HL-60 (cell line): ENCODE data around the gene LOC128125822.

ENCODE experiments used
- DNase-seq, 2 experiments: peaks; one replicate each; pipeline ENCODE4 v3.0.0-alpha.2; 2010 to 2020; ENCODE audit warnings: low read depth in 1 of 2, low spot score in 1 of 2
- H3K27ac ChIP-seq: fragments of 250-450 bp; sonication (Bioruptor Pico); replicated peaks from 2 replicates; pipeline ENCODE4 v1.5.1; 2020; ENCODE audit warnings: mild to moderate bottlenecking, moderate library complexity
- H3K27me3 ChIP-seq: fragments of 250-450 bp; sonication (Bioruptor Pico); 2 replicates; pipeline ENCODE4 v1.5.1; 2021; ENCODE audit warnings: mild to moderate bottlenecking, moderate library complexity; ENCODE audit not compliant: insufficient read depth, poor library complexity, severe bottlenecking
- H3K4me3 ChIP-seq: replicated peaks from 2 replicates; pipeline ENCODE4 v1.5.1; 2011; ENCODE audit warnings: mild to moderate bottlenecking, control low read depth, low read length; ENCODE audit not compliant: insufficient read depth
- CTCF ChIP-seq: IDR thresholded peaks from one replicate; pipeline ENCODE4 v1.5.1; 2011; ENCODE audit warnings: low read length, control low read depth, inconsistent platforms; ENCODE audit not compliant: insufficient read depth
- GABPA ChIP-seq: IDR thresholded peaks from 2 replicates; pipeline ENCODE4 v1.6.1; 2012; ENCODE audit warnings: low read depth
- POLR2AphosphoS5 ChIP-seq: IDR thresholded peaks from 2 replicates; pipeline ENCODE4 v1.6.1; 2012; ENCODE audit warnings: low read depth
- REST ChIP-seq: IDR thresholded peaks from 2 replicates; pipeline ENCODE4 v1.6.1; 2012; ENCODE audit warnings: low read depth; ENCODE audit not compliant: insufficient replicate concordance
- SPI1 ChIP-seq: IDR thresholded peaks from 2 replicates; pipeline ENCODE4 v1.6.1; 2012; ENCODE audit warnings: low read depth, mild to moderate bottlenecking, borderline replicate concordance

LOC128125822 gene

GRCh38 chr6:63546697-63547096 lies 25.6 kb upstream of the LOC128125822 start:
- TF ChIP-seq GABPA (no peak), REST (no peak), CTCF (no peak), SPI1 (no peak), POLR2AphosphoS5 (no peak)
- peaks cover 4% of the 10 kb centered on the region for H3K27me3 ChIP-seq
- DNase-seq: no peak

GRCh38 chr6:63549076-63549475 lies 23.2 kb upstream of the LOC128125822 start:
- Histone ChIP-seq H3K27ac (no peak overlapping the region), H3K4me3 (no peak overlapping the region), H3K27me3 (no peaks in the 10 kb centered on the region)
- TF ChIP-seq REST: no peak
- TF ChIP-seq POLR2AphosphoS5: no peak
- no peak for TF ChIP-seq SPI1
- TF ChIP-seq GABPA: no peak
- TF ChIP-seq CTCF: no peak
- no peak for DNase-seq

More at GRCh38 chr6:63546697-63547096, 25.6 kb upstream of the LOC128125822 start:
- H3K27ac ChIP-seq: no peak overlapping the region
- H3K4me3 ChIP-seq: no peak overlapping the region

- no peak for DNase-seq
Measured at GRCh38 chr6:63553208-63553607, 19.1 kb upstream of the LOC128125822 start.

GRCh38 chr6:63553900-63554299 lies 18.4 kb upstream of the LOC128125822 start:
- no peak for DNase-seq
- Histone ChIP-seq H3K27ac (no peak overlapping the region), H3K27me3 (no peaks in the 10 kb centered on the region), H3K4me3 (no peak overlapping the region)
- TF ChIP-seq GABPA (no peak), SPI1 (no peak)

More at GRCh38 chr6:63553208-63553607, 19.1 kb upstream of the LOC128125822 start:
- H3K27me3 ChIP-seq: no peaks in the 10 kb centered on the region
- H3K4me3 ChIP-seq: no peak overlapping the region
- no peak overlapping the region for H3K27ac ChIP-seq
- no peak for TF ChIP-seq POLR2AphosphoS5

- Histone ChIP-seq H3K27me3 (no peaks in the 10 kb centered on the region), H3K4me3 (no peak overlapping the region), H3K27ac (no peak overlapping the region)
- TF ChIP-seq GABPA (no peak), CTCF (no peak), SPI1 (no peak), POLR2AphosphoS5 (no peak), REST (no peak)
- DNase-seq: no peak
Measured at GRCh38 chr6:63554782-63555181, 17.5 kb upstream of the LOC128125822 start.
